ENCODE data around the gene ACTL6B. TPM values are rescaled to one million over a fixed set of nuclear protein-coding genes. Genes with fewer than 3 reads are reported as not detected.

Gene ACTL6B
- polyA plus RNA-seq, 4 donors: 0.16 TPM; not detected in 3

GRCh38 chr7:100630066-100630465 is 26.2 kb downstream of the ACTL6B start:
- no peak for DNase-seq (ENCODE audit: low read depth in 4 of 4, low spot score in 3 of 4)

DNA sequence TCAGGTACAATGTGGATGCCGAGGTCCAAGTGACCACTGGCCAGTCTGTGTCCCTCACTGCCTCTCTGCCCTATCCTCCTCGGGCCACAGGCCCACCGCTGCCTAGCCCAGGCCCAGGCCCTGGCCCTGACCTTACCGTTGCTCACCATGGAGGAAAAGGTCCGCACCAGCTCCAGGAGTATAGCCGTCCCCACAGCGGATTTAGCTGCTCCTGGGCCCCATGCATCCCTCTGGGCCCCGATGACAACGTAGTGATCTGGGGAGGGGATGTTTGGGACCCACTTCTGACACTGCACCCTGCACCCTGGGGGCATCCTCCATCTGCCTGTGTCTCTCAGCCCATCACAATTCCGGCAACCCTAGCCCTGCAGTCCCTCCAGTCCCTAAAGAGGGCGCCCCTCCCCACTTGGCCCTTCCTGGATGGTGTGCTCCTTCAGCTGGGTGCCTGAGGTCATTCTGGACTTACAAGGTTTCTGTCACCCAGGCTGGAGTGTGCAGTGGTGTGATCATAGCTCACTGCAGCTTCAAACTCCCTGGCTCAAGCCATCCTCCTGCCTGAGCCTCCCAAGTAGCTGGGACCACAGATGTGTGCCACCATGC is 27.0 kb downstream of the ACTL6B start:
- no peak for DNase-seq (ENCODE audit: low read depth in 4 of 4, low spot score in 3 of 4)

DNA sequence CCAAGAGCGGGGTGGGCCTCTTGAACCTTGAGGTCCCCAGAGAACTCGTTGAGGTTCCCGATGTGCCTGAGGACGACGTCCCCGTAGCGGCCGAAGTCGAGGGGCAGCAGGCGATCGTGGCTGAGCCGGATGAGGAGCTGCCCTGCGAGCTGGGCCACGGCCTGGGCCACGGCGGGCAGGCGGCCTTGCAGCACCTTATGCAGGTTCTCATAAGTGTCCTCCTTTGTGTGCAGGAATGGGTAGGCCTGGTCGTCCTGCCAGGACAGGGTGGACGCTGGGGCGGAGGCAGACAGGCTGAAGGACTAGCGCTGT is 29.1 kb downstream of the ACTL6B start:
- no peak for DNase-seq (ENCODE audit: low read depth in 4 of 4, low spot score in 3 of 4)

DNA sequence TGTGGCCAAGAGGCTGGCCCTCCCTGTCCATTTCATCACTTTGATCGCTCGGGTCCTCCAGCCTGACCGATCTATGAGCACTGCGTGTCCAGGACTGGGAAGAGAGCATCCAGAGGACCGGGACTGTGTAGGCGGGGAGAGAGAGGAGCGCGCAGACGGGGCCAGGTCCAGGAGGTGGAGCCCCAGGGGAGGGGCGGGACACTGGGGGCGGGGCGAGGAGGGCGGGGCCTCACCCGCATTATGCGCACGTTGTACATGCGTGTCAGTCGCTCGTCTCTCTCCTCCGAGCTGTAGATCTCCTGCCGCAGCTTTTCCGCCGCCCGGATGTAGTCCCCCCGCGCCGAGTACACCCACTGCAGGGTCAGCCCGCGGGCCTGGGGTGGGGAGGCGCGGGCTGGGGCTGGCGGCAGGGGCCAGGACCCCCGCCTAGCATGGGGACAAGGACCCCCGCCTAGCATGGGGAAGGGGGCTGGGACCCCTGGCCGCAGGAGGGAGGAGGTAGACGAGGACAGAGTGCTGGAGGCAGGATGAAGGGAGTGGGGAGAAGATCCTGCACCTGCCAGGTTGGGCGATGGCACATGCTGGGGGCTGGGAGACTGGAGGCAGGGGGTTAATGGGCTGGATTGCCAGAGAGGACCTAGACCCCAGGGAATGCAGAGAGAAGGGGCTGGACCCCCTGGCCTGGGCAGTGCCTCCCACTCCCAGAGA is 29.6 kb downstream of the ACTL6B start:
- DNase-seq (ENCODE audit: low read depth in 4 of 4, low spot score in 3 of 4): no peak

- DNase-seq (ENCODE audit: low read depth in 4 of 4, low spot score in 3 of 4): no peak
Measured at GRCh38 chr7:100626055-100626454, 30.2 kb downstream of the ACTL6B start.

- DNase-seq (ENCODE audit: low read depth in 4 of 4, low spot score in 3 of 4): no peak
Measured at GRCh38 chr7:100623951-100624824, 32.1 kb downstream of the ACTL6B start.

DNA sequence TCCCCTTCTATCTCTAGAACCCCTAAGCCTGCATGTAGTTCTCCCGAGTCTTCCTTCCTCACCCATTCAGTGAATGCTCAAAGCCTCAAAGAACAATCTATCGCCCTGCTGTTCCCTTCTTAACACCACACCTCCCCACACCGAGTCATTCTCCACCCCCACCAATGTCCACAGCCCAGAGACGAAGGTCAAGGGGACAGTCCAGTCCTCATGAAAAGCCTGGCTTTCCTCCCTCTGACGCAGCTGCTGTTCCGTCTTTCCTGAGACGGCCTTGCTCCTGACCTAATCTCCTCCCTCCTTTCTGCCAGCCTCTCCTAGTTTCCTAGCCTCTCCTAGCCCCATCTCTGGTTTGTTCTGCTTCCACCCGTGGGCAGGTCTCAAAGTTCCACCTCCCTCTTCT is 34.7 kb downstream of the ACTL6B start:
- DNase-seq (ENCODE audit: low read depth in 4 of 4, low spot score in 3 of 4): no peak

DNA sequence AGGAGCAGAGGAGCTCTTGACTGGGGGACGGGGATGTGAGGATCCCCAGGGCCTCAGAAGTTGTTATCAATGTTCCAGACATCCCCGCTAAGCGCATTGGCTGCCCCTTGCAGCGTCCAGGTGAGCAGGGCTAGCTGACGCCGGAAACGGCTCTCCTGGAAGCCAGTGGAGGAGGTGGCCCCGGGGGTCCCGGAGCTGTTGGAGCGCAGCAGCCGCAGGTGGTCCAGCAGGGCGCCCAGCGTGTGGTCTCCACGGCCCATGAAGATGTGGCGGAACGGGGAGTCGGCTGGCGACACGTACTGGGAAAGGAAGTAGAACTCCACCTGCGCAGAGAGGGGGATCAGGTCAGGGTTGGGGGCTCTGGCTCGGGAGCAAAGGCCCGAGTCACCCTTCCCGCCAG is 35.4 kb downstream of the ACTL6B start:
- DNase-seq (ENCODE audit: low read depth in 4 of 4, low spot score in 3 of 4): no peak

DNA sequence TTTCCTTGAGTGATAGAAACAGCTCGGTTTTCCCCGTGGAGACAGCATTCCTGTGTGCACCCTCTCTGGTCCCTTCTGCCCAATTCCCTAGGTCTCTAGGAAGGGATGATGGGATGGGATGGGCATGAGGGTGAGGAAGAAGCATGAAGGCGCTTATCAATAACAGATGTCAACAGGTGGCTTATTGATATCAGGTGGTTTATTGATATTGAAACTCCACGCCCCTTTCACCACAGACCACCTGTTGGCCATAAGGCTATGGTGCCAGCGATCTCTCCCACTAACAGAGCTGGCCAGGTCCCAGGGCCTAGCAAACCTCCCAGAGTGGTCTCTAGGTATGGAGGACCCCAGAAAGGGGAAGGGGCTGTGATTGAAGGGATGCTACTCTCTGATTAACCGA is 36.0 kb downstream of the ACTL6B start:
- no peak for DNase-seq (ENCODE audit: low read depth in 4 of 4, low spot score in 3 of 4)

DNA sequence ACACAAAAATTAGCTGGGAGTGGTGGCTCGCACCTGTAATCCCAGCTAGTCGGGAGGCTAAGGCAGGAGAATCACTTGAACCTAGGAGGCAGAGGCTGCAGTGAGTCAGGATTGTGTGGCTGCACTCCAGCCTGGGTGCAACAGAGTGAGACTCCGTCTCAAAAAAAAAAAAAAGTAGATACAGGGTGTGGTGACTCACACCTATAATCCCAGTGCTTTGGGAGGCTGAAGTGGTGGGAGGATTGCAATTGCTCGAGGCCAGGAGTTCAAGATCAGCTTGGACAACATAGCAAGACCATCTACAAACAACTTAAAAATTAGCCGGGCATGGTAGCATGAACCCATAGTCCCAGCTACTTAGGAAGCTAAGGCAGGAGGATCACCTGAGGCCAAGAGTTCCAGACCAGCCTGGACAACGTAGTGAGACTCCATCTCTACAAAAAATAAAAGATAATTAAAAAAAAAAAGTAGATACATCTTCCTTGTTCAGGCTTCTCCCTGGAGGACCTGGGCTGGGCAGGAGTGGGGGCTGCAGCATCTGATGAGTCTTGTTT is 41.9 kb downstream of the ACTL6B start:
- DNase-seq (ENCODE audit: low read depth in 4 of 4, low spot score in 3 of 4): no peak

- no peak for DNase-seq (ENCODE audit: low read depth in 4 of 4, low spot score in 3 of 4)
Measured at GRCh38 chr7:100613412-100614175, 42.7 kb downstream of the ACTL6B start.

- DNase-seq (ENCODE audit: low read depth in 4 of 4, low spot score in 3 of 4): no peak
Measured at GRCh38 chr7:100612730-100613390, 43.4 kb downstream of the ACTL6B start.

GRCh38 chr7:100611983-100612729 is 44.1 kb downstream of the ACTL6B start, which contains the start of gene MOSPD3:
Gene MOSPD3, plus strand, starts transcription at chr7:100612540. Its CDS starts 252 bp downstream, at chr7:100612792.
- DNase-seq (ENCODE audit: low read depth in 4 of 4, low spot score in 3 of 4): peak; percentile 99 to 100 (median 100)

GRCh38 chr7:100609958-100610357 is 46.3 kb downstream of the ACTL6B start:
- no peak for DNase-seq (ENCODE audit: low read depth in 4 of 4, low spot score in 3 of 4)

- no peak for DNase-seq (ENCODE audit: low read depth in 4 of 4, low spot score in 3 of 4)
Measured at GRCh38 chr7:100607111-100607510, 49.1 kb downstream of the ACTL6B start.

DNA sequence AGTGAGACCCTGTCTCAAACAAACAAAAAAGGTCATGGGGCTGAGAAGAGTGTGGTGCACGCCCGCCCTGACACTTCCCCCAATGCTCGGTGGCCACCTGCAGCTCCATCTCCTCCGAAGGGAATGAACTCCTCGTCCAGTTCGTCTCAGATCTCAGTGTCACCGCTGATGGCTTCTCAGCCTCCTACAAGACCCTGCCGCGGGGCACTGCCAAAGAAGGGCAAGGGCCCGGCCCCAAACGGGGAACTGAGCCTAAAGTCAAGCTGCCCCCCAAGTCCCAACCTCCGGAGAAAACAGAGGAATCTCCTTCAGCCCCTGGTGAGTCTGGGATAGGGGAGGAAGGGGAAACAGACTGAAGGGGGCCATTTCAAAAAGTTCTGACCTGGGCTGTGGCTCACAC is 49.9 kb downstream of the ACTL6B start:
- DNase-seq (ENCODE audit: low read depth in 4 of 4, low spot score in 3 of 4): no peak

GRCh38 chr7:100604976-100605911 is 51.0 kb downstream of the ACTL6B start:
- DNase-seq (ENCODE audit: low read depth in 4 of 4, low spot score in 3 of 4): no peak

All from right renal pelvis (tissue), 4 donors.